CD14-positive monocyte (primary cell): Measurements from ENCODE around the gene STON1. TPM values are rescaled to one million over a fixed set of nuclear protein-coding genes. Genes with fewer than 3 reads are reported as not detected.
"Not testable (repeated sequence)": the region's sequence is repeated elsewhere in the genome, so short reads cannot be mapped to it uniquely, and the experiment has no call there.

Source experiments
- DNase-seq, 3 donors: peaks; one replicate each; pipeline ENCODE4 v3.0.0-alpha.2; 2011 to 2022
- H2AFZ ChIP-seq: 2 replicates; pipeline ENCODE4 v1.6.0; 2012; ENCODE audit warnings: mild to moderate bottlenecking, low read depth, low read length, inconsistent platforms; ENCODE audit not compliant: insufficient read depth, poor library complexity, severe bottlenecking
- H3K27ac ChIP-seq, 2 donors: 1 replicate in 1 of 2; 2 replicates in 1 of 2; pipeline ENCODE4 v1.5.1; 2012 to 2013; ENCODE audit warnings: low read length in 2 of 2, control low read depth in 1 of 2, inconsistent platforms in 1 of 2, low read depth in 1 of 2, mild to moderate bottlenecking in 1 of 2
- H3K27me3 ChIP-seq, 2 donors: one replicate each; pipeline versions ENCODE4 v1.6.0 to v1.6.1; 2011 to 2013; ENCODE audit warnings: low read length in 2 of 2; ENCODE audit not compliant: control insufficient read depth in 2 of 2, insufficient read depth in 2 of 2
- H3K36me3 ChIP-seq, 2 donors: replicated peaks in 1 of 2; 1 replicate in 1 of 2; 2 replicates in 1 of 2; pipeline versions ENCODE4 v1.5.1 to v1.6.1; 2012 to 2013; ENCODE audit warnings: low read length in 2 of 2, control low read depth in 1 of 2, inconsistent platforms in 1 of 2, mild to moderate bottlenecking in 1 of 2; ENCODE audit not compliant: insufficient read depth in 2 of 2, control insufficient read depth in 1 of 2
- H3K4me1 ChIP-seq, 2 donors: 1 replicate in 1 of 2; 2 replicates in 1 of 2; pipeline versions ENCODE4 v1.5.1 to v1.6.1; 2012 to 2013; ENCODE audit warnings: low read length in 2 of 2, control low read depth in 1 of 2, inconsistent platforms in 1 of 2, mild to moderate bottlenecking in 1 of 2, moderate library complexity in 1 of 2; ENCODE audit not compliant: insufficient read depth in 2 of 2, control insufficient read depth in 1 of 2
- H3K4me2 ChIP-seq: replicated peaks from 2 replicates; pipeline ENCODE3; 2012; ENCODE audit warnings: low read length, moderate library complexity, mild to moderate bottlenecking; ENCODE audit not compliant: poor library complexity, severe bottlenecking; ENCODE audit errors: extremely low read depth
- H3K4me3 ChIP-seq, 3 experiments: fragments of 200-600 bp in 1 of 3; sonication (generic) in 1 of 3; replicated peaks in 1 of 3; 1 replicate in 2 of 3; 2 replicates in 1 of 3; pipeline ENCODE4 v1.5.1; 2011 to 2013; ENCODE audit warnings: low read length in 3 of 3, mild to moderate bottlenecking in 3 of 3, control low read depth in 2 of 3, low read depth in 2 of 3, inconsistent platforms in 1 of 3, moderate library complexity in 1 of 3
- H3K79me2 ChIP-seq: 2 replicates; pipeline ENCODE4 v1.6.0; 2012; ENCODE audit warnings: mild to moderate bottlenecking, control low read depth, inconsistent platforms, low read length, moderate library complexity; ENCODE audit not compliant: insufficient read depth
- H3K9ac ChIP-seq: 2 replicates; pipeline ENCODE4 v1.6.0; 2017; ENCODE audit warnings: low read length, mild to moderate bottlenecking; ENCODE audit not compliant: insufficient read depth, poor library complexity, severe bottlenecking
- H3K9me3 ChIP-seq, 2 donors: replicated peaks in 1 of 2; 1 replicate in 1 of 2; 2 replicates in 1 of 2; pipeline versions ENCODE4 v1.5.1 to v1.6.1; 2012 to 2013; ENCODE audit warnings: low read length in 2 of 2, control low read depth in 1 of 2; ENCODE audit not compliant: control insufficient read depth in 1 of 2, insufficient read depth in 1 of 2
- H4K20me1 ChIP-seq: 2 replicates; pipeline ENCODE4 v1.6.0; 2012; ENCODE audit warnings: mild to moderate bottlenecking, low read length, control low read depth, moderate library complexity; ENCODE audit not compliant: insufficient read depth
- H3K27ac Mint-ChIP-seq, 7 donors: one replicate each; pipeline ENCODE4 v1.8.0; 2020; ENCODE audit warnings: mild to moderate bottlenecking in 7 of 7, mixed read lengths in 7 of 7, moderate library complexity in 6 of 7, inconsistent platforms in 2 of 7
- H3K27me3 Mint-ChIP-seq, 3 donors: one replicate each; pipeline ENCODE4 v1.8.0; 2021 to 2022; ENCODE audit warnings: low read depth in 3 of 3, mild to moderate bottlenecking in 3 of 3, mixed read lengths in 3 of 3, moderate library complexity in 3 of 3, inconsistent platforms in 1 of 3
- H3K36me3 Mint-ChIP-seq, 2 donors: one replicate each; pipeline ENCODE4 v1.8.0; 2020; ENCODE audit warnings: mixed read lengths in 2 of 2, inconsistent platforms in 1 of 2, mild to moderate bottlenecking in 1 of 2
- H3K4me1 Mint-ChIP-seq: one replicate; pipeline ENCODE4 v1.8.0; 2020; ENCODE audit warnings: mild to moderate bottlenecking, mixed read lengths
- H3K4me3 Mint-ChIP-seq, 2 donors: one replicate each; pipeline ENCODE4 v1.8.0; 2020; ENCODE audit warnings: mild to moderate bottlenecking in 2 of 2, mixed read lengths in 2 of 2, moderate library complexity in 1 of 2
- H3K9me3 Mint-ChIP-seq, 7 donors: one replicate each; pipeline ENCODE4 v1.8.0; 2020 to 2022; ENCODE audit warnings: mixed read lengths in 7 of 7, mild to moderate bottlenecking in 6 of 7, moderate library complexity in 6 of 7, inconsistent platforms in 2 of 7
- WGBS: methylation state at CpG from one replicate; pipeline ENCODE4 v1.1.5; 2013; ENCODE audit warnings: missing lambda C conversion rate; ENCODE audit not compliant: insufficient coverage; 5-methylcytosine and 5-hydroxymethylcytosine counted together
- intact Hi-C, 2 donors: fragments of 100-400 bp; cut with micrococcal nuclease; formaldehyde crosslinking; loops; one replicate each; pipeline versions ENCODE4 v1.15.0 to v1.15.1; 2023
- polyA plus RNA-seq, 3 donors: library from polyadenylated mRNA; depleted of rRNA in 1 of 3; unstranded in 2 of 3; stranded (reverse) in 1 of 3; fragments of 300-500 nt in 2 of 3; fragments of >200 nt in 1 of 3; fragmentation: Illumina TruSeq in 2 of 3; gene quantifications; 1 replicate in 2 of 3; 2 replicates in 1 of 3; pipeline ENCODE4 v1.2.3, GENCODE V29; 2012 to 2021
- TF ChIP-seq, protein P1 (sequence below): fragments of 200-600 bp; IDR thresholded peaks from one replicate; pipeline ENCODE4 v1.8.0; 2022; ENCODE audit warnings: antibody characterized with exemption, mild to moderate bottlenecking

The STON1 gene
- polyA plus RNA-seq, 3 donors: 0.12 to 0.33 TPM; not detected in 1

DNA sequence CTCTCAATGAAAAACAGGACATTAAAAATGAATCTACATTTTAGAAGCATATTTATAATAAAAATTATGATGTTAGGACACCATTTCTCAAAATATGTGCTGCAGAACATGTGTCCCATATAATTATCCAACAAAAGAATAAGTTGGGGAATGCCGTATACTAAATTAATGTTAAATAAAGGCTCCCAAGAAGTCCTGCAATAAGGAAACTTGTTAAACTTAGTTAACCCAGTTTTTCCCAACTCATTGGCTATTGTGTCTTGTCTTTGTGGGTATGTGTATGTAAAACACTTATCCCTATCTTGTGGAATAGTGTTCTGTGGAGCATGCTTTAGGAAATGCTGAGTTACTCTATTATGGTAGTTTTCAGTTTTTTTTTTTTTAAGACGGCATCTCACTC lies 62.1 kb downstream of the STON1 start:
- intact Hi-C loops: no loop called here
- Mint-ChIP-seq H3K4me3 (no peak overlapping the region), H3K27ac (no peak overlapping the region), H3K36me3 (no peaks in the 10 kb centered on the region), H3K27me3 (peaks cover 0 to 3% (median 0%) of the 10 kb centered on the region in 3 donors), H3K9me3 (no peaks in the 10 kb centered on the region), H3K4me1 (peaks cover 7% of the 10 kb centered on the region)
- no peak overlapping the region for H3K4me2 ChIP-seq
- H3K4me3 ChIP-seq: no peak overlapping the region
- WGBS: no CpG with 5 or more reads among the region's 2 CpGs
- H3K36me3 ChIP-seq: no peaks in the 10 kb centered on the region
- H3K4me1 ChIP-seq: no peaks in the 10 kb centered on the region
- H4K20me1 ChIP-seq: no peaks in the 10 kb centered on the region
- H3K9ac ChIP-seq: no peak overlapping the region
- H3K27ac ChIP-seq: no peak overlapping the region
- no peaks in the 10 kb centered on the region for H3K27me3 ChIP-seq
- TF ChIP-seq, protein P1, sequence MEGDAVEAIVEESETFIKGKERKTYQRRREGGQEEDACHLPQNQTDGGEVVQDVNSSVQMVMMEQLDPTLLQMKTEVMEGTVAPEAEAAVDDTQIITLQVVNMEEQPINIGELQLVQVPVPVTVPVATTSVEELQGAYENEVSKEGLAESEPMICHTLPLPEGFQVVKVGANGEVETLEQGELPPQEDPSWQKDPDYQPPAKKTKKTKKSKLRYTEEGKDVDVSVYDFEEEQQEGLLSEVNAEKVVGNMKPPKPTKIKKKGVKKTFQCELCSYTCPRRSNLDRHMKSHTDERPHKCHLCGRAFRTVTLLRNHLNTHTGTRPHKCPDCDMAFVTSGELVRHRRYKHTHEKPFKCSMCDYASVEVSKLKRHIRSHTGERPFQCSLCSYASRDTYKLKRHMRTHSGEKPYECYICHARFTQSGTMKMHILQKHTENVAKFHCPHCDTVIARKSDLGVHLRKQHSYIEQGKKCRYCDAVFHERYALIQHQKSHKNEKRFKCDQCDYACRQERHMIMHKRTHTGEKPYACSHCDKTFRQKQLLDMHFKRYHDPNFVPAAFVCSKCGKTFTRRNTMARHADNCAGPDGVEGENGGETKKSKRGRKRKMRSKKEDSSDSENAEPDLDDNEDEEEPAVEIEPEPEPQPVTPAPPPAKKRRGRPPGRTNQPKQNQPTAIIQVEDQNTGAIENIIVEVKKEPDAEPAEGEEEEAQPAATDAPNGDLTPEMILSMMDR: no peak
- H3K9me3 ChIP-seq: no peaks in the 10 kb centered on the region
- no peak for DNase-seq
- H2AFZ ChIP-seq: no peak overlapping the region
- H3K79me2 ChIP-seq: no peaks in the 10 kb centered on the region

DNA sequence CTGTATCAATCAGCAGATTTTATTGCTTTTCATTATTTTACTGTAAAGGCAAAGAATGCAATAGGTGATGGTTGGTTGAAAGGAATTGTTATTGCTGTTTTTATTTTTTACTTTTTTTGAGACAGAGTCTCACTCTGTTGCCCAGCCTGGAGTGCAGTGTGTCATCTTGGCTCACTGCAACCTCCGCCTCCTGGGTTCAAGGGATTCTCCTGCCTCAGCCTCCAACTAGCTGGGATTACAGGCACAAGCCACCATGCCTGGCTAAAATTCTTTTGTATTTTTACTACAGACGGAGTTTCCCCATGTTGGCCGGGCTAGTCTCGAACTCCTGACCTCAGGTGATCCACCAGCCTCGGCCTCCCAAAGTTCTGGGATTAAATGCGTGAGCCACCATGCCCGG lies 66.8 kb downstream of the STON1 start:
- intact Hi-C loops, H3K27ac Mint-ChIP-seq, H2AFZ ChIP-seq, H4K20me1 ChIP-seq, H3K36me3 ChIP-seq, H3K9me3 Mint-ChIP-seq, H3K9me3 ChIP-seq, H3K4me3 ChIP-seq, H3K27me3 Mint-ChIP-seq, H3K79me2 ChIP-seq, H3K4me3 Mint-ChIP-seq, H3K27ac ChIP-seq, H3K36me3 Mint-ChIP-seq, H3K27me3 ChIP-seq, H3K4me1 ChIP-seq, H3K4me1 Mint-ChIP-seq, DNase-seq, H3K4me2 ChIP-seq, H3K9ac ChIP-seq: not testable (repeated sequence)
- 91% methylated on average over 5 of the region's 7 CpGs for WGBS
